K562 (cell line): ENCODE results near the gene MRPL58. TPM values are rescaled to one million over a fixed set of nuclear protein-coding genes. Genes with fewer than 3 reads are reported as not detected.

ENCODE experiments used
- CBFB ChIP-seq: sonication (generic); formaldehyde crosslinking; IDR thresholded peaks from 2 replicates; pipeline ENCODE4 v1.4.0; 2020; ENCODE audit warnings: mild to moderate bottlenecking, missing genetic modification reagents
- FOXK1 ChIP-seq: sonication (generic); formaldehyde crosslinking; IDR thresholded peaks from 2 replicates; pipeline ENCODE4 v1.8.0; 2022; ENCODE audit warnings: missing genetic modification reagents, mild to moderate bottlenecking, borderline replicate concordance
- GTF2E2 ChIP-seq: fragments of 200-800 bp; sonication (Bioruptor generic); IDR thresholded peaks from 2 replicates; pipeline ENCODE4 v1.6.1; 2016; ENCODE audit warnings: missing genetic modification characterization, missing compliant biosample characterization
- KAT7 ChIP-seq: sonication (generic); formaldehyde crosslinking; IDR thresholded peaks from 2 replicates; pipeline ENCODE4 v1.8.0; 2022; ENCODE audit warnings: missing genetic modification reagents, mild to moderate bottlenecking, borderline replicate concordance
- MECOM ChIP-seq: fragments of 250-450 bp; sonication (Bioruptor Pico); IDR thresholded peaks from 2 replicates; pipeline ENCODE4 v1.8.0; 2022; ENCODE audit warnings: inconsistent platforms
- MED1 ChIP-seq: sonication (generic); formaldehyde crosslinking; IDR thresholded peaks from 2 replicates; pipeline ENCODE4 v1.8.1; 2023; ENCODE audit warnings: missing genetic modification reagents, borderline replicate concordance
- MEF2D ChIP-seq: conservative IDR thresholded peaks from 2 replicates; pipeline ENCODE4 v1.6.1; 2016; ENCODE audit warnings: low read depth, missing genetic modification characterization, missing compliant biosample characterization
- PBX2 ChIP-seq, 2 experiments: IDR thresholded peaks in 1 of 2; conservative IDR thresholded peaks in 1 of 2; 2 replicates each; pipeline ENCODE4 v1.6.1; 2016; ENCODE audit warnings: low read depth in 2 of 2, mild to moderate bottlenecking in 1 of 2, missing compliant biosample characterization in 1 of 2, missing genetic modification characterization in 1 of 2, moderate library complexity in 1 of 2
- RREB1 ChIP-seq: fragments of 250-450 bp; sonication (Bioruptor Pico); IDR thresholded peaks from 2 replicates; pipeline ENCODE4 v1.4.0; 2020
- SAP30 ChIP-seq: fragments of 200-600 bp; sonication (generic); IDR thresholded peaks from 2 replicates; pipeline ENCODE4 v1.6.1; 2012; ENCODE audit warnings: borderline replicate concordance, low read depth, mild to moderate bottlenecking, moderate library complexity, low read length, control low read depth, inconsistent platforms; ENCODE audit not compliant: insufficient read depth, poor library complexity, severe bottlenecking
- SRF ChIP-seq, 2 experiments: fragments of 250-450, 450-650 bp in 1 of 2; sonication (Bioruptor Pico) in 1 of 2; sonication (generic) in 1 of 2; formaldehyde crosslinking; IDR thresholded peaks; 2 replicates each; pipeline versions ENCODE4 v1.5.0 to v1.5.1; 2020 to 2022; ENCODE audit warnings: mild to moderate bottlenecking in 1 of 2, missing genetic modification reagents in 1 of 2
- U2AF2 ChIP-seq: fragments of 200-400 bp; formaldehyde crosslinking; optimal IDR thresholded peaks from 2 replicates; pipeline ENCODE3; 2017; ENCODE audit warnings: low read depth, mild to moderate bottlenecking, low read length
- ZFPM2 ChIP-seq: fragments of 250-450 bp; sonication (Bioruptor Pico); IDR thresholded peaks from 2 replicates; pipeline ENCODE4 v1.5.1; 2022; ENCODE audit warnings: mild to moderate bottlenecking
- polyA plus RNA-seq, 8 experiments: library from polyadenylated mRNA; depleted of rRNA in 4 of 8; stranded (reverse) in 5 of 8; unstranded in 3 of 8; fragments of >200 nt; fragmentation: Nextera tagmentation in 2 of 8; fragmentation: Illumina TruSeq in 1 of 8; extraction: Ambion mirVana in 2 of 8; extraction: Trizol in 1 of 8; gene quantifications; 2 replicates each; pipeline versions ENCODE4 v1.2.1 to v1.2.3, GENCODE V29; 2011 to 2014; ENCODE audit warnings: inconsistent platforms in 1 of 8, missing spikeins in 1 of 8
- total RNA-seq, 7 experiments: library from RNA; depleted of rRNA in 6 of 7; stranded (reverse); fragments of >200 nt in 6 of 7; fragmentation: Illumina TruSeq in 2 of 7; extraction: Trizol in 2 of 7; gene quantifications; 2 replicates each; pipeline versions ENCODE4 v1.2.1 to v1.2.3, GENCODE V29; 2011 to 2021; ENCODE audit warnings: low replicate concordance in 1 of 7
- TF ChIP-seq, protein P1 (sequence below): fragments of 200-800 bp; sonication (Bioruptor generic); IDR thresholded peaks from 2 replicates; pipeline ENCODE4 v1.6.1; 2016; ENCODE audit warnings: missing genetic modification characterization, missing compliant biosample characterization

Gene MRPL58
- total and polyA plus RNA-seq, 9 of the 15 experiments (the other 6 are each of a cell fraction or from before 2014, with no cell fraction given) = 30.8 to 107 (median 72.4) TPM

GRCh38 chr17:75006653-75007052, 5.8 kb upstream of the MRPL58 start (continued):
- TF ChIP-seq RREB1 = peak; percentile 87
- TF ChIP-seq, protein P1, sequence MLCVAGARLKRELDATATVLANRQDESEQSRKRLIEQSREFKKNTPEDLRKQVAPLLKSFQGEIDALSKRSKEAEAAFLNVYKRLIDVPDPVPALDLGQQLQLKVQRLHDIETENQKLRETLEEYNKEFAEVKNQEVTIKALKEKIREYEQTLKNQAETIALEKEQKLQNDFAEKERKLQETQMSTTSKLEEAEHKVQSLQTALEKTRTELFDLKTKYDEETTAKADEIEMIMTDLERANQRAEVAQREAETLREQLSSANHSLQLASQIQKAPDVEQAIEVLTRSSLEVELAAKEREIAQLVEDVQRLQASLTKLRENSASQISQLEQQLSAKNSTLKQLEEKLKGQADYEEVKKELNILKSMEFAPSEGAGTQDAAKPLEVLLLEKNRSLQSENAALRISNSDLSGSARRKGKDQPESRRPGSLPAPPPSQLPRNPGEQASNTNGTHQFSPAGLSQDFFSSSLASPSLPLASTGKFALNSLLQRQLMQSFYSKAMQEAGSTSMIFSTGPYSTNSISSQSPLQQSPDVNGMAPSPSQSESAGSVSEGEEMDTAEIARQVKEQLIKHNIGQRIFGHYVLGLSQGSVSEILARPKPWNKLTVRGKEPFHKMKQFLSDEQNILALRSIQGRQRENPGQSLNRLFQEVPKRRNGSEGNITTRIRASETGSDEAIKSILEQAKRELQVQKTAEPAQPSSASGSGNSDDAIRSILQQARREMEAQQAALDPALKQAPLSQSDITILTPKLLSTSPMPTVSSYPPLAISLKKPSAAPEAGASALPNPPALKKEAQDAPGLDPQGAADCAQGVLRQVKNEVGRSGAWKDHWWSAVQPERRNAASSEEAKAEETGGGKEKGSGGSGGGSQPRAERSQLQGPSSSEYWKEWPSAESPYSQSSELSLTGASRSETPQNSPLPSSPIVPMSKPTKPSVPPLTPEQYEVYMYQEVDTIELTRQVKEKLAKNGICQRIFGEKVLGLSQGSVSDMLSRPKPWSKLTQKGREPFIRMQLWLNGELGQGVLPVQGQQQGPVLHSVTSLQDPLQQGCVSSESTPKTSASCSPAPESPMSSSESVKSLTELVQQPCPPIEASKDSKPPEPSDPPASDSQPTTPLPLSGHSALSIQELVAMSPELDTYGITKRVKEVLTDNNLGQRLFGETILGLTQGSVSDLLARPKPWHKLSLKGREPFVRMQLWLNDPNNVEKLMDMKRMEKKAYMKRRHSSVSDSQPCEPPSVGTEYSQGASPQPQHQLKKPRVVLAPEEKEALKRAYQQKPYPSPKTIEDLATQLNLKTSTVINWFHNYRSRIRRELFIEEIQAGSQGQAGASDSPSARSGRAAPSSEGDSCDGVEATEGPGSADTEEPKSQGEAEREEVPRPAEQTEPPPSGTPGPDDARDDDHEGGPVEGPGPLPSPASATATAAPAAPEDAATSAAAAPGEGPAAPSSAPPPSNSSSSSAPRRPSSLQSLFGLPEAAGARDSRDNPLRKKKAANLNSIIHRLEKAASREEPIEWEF (CRISPR knock-in tag) = no peak
- no peak for TF ChIP-seq U2AF2
- TF ChIP-seq SAP30 = no peak
- no peak for TF ChIP-seq KAT7 (CRISPR knock-in tag)
- TF ChIP-seq ZFPM2 (CRISPR knock-in tag) = no peak
- no peak for TF ChIP-seq PBX2 (CRISPR knock-in tag; IDR thresholded peaks at IDR 0.05; ENCODE audit: low read depth)
- TF ChIP-seq PBX2 (tag; conservative IDR thresholded peaks at IDR 0.05; ENCODE audit: low read depth) = no peak
- TF ChIP-seq GTF2E2 = no peak
- TF ChIP-seq SRF (CRISPR knock-in tag; IDR thresholded peaks at IDR 0.05) = no peak
- TF ChIP-seq CBFB (CRISPR knock-in tag) = no peak
- no peak for TF ChIP-seq FOXK1 (CRISPR knock-in tag)
- no peak for TF ChIP-seq MED1 (CRISPR knock-in tag)
- TF ChIP-seq MECOM (CRISPR knock-in tag) = peak; percentile 66; the same call in 1 of the 2 replicates
- TF ChIP-seq MEF2D (tag) = no peak
